WTC11 (cell line): ENCODE results near the gene RPRD1A.
"Not testable (repeated sequence)": the region's sequence is repeated elsewhere in the genome, so short reads cannot be mapped to it uniquely, and the experiment has no call there.

ENCODE experiments used
- CBFB ChIP-seq: sonication (generic); formaldehyde crosslinking; IDR thresholded peaks from 2 replicates; pipeline ENCODE4 v1.8.1; 2022; ENCODE audit warnings: mild to moderate bottlenecking, low read depth, missing genetic modification reagents
- CREB1 ChIP-seq: sonication (generic); formaldehyde crosslinking; IDR thresholded peaks from 2 replicates; pipeline ENCODE4 v1.8.0; 2023; ENCODE audit warnings: mild to moderate bottlenecking, missing genetic modification reagents
- FOXP1 ChIP-seq: sonication (generic); formaldehyde crosslinking; IDR thresholded peaks from 2 replicates; pipeline ENCODE4 v1.8.0; 2022; ENCODE audit warnings: missing genetic modification reagents, mild to moderate bottlenecking, moderate library complexity, borderline replicate concordance
- IRF2 ChIP-seq: sonication (generic); formaldehyde crosslinking; IDR thresholded peaks from 2 replicates; pipeline ENCODE4 v1.8.0; 2022; ENCODE audit warnings: low read depth, missing genetic modification reagents, borderline replicate concordance
- NR2C2 ChIP-seq: sonication (generic); formaldehyde crosslinking; IDR thresholded peaks from 2 replicates; pipeline ENCODE4 v1.8.0; 2022; ENCODE audit warnings: mild to moderate bottlenecking, missing genetic modification reagents
- SMAD4 ChIP-seq: sonication (generic); formaldehyde crosslinking; IDR thresholded peaks from 2 replicates; pipeline ENCODE4 v1.8.0; 2022; ENCODE audit warnings: mild to moderate bottlenecking, missing genetic modification reagents
- SP1 ChIP-seq: sonication (generic); formaldehyde crosslinking; conservative IDR thresholded peaks from 2 replicates; pipeline ENCODE4 v1.8.1; 2022; ENCODE audit warnings: missing genetic modification reagents
- TEAD1 ChIP-seq: sonication (generic); formaldehyde crosslinking; IDR thresholded peaks from 2 replicates; pipeline ENCODE4 v1.8.0; 2022; ENCODE audit warnings: mild to moderate bottlenecking, missing genetic modification reagents
- ZNF423 ChIP-seq: fragments of 250-450 bp; sonication (Bioruptor Pico); IDR thresholded peaks from 2 replicates; pipeline ENCODE4 v2.1.2; 2022; ENCODE audit warnings: mild to moderate bottlenecking, moderate library complexity
- TF ChIP-seq, protein P1 (sequence below): fragments of 200-600 bp; IDR thresholded peaks from 2 replicates; pipeline ENCODE4 v1.8.0; 2022; ENCODE audit warnings: antibody characterized with exemption
- TF ChIP-seq, protein P2 (sequence below): sonication (generic); formaldehyde crosslinking; conservative IDR thresholded peaks from 2 replicates; pipeline ENCODE4 v1.8.1; 2022; ENCODE audit warnings: mild to moderate bottlenecking, missing genetic modification reagents
- TF ChIP-seq, protein P3 (sequence below): sonication (generic); formaldehyde crosslinking; IDR thresholded peaks from 2 replicates; pipeline ENCODE4 v1.8.0; 2023; ENCODE audit warnings: missing genetic modification reagents
- TF ChIP-seq, protein P4 (sequence below): sonication (generic); formaldehyde crosslinking; IDR thresholded peaks from 2 replicates; pipeline ENCODE4 v1.8.0; 2022; ENCODE audit warnings: mild to moderate bottlenecking, missing genetic modification reagents

DNA sequence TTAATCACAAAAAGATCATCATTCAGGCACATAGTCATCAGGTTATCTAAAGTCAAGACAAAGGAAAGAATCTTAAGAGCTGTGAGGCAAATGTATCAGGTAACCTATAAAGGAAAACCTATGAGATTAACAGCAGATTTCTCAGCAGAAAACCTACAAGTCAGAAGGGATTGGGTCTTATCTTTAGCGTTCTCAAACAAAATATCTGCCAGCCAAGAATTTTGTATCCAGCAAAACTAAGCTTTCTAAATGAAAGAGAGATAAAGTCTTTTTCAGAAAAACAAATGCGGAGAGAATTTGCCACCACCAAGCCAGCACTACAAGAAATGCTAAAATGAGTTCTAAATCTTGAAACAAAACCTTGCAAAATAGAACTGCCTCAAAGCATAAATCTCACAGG, 13.8 kb upstream of the RPRD1A start:
- TF ChIP-seq, protein P1, sequence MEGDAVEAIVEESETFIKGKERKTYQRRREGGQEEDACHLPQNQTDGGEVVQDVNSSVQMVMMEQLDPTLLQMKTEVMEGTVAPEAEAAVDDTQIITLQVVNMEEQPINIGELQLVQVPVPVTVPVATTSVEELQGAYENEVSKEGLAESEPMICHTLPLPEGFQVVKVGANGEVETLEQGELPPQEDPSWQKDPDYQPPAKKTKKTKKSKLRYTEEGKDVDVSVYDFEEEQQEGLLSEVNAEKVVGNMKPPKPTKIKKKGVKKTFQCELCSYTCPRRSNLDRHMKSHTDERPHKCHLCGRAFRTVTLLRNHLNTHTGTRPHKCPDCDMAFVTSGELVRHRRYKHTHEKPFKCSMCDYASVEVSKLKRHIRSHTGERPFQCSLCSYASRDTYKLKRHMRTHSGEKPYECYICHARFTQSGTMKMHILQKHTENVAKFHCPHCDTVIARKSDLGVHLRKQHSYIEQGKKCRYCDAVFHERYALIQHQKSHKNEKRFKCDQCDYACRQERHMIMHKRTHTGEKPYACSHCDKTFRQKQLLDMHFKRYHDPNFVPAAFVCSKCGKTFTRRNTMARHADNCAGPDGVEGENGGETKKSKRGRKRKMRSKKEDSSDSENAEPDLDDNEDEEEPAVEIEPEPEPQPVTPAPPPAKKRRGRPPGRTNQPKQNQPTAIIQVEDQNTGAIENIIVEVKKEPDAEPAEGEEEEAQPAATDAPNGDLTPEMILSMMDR, result not testable (repeated sequence)
- TF ChIP-seq FOXP1, SMAD4, SP1, NR2C2, CREB1, TEAD1, IRF2, CBFB, ZNF423 (CRISPR knock-in tag): not testable (repeated sequence)
- TF ChIP-seq, protein P2, sequence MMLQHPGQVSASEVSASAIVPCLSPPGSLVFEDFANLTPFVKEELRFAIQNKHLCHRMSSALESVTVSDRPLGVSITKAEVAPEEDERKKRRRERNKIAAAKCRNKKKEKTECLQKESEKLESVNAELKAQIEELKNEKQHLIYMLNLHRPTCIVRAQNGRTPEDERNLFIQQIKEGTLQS, result not testable (repeated sequence)
- TF ChIP-seq, protein P3, sequence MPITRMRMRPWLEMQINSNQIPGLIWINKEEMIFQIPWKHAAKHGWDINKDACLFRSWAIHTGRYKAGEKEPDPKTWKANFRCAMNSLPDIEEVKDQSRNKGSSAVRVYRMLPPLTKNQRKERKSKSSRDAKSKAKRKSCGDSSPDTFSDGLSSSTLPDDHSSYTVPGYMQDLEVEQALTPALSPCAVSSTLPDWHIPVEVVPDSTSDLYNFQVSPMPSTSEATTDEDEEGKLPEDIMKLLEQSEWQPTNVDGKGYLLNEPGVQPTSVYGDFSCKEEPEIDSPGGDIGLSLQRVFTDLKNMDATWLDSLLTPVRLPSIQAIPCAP (CRISPR knock-in tag), result not testable (repeated sequence)
- TF ChIP-seq, protein P4, sequence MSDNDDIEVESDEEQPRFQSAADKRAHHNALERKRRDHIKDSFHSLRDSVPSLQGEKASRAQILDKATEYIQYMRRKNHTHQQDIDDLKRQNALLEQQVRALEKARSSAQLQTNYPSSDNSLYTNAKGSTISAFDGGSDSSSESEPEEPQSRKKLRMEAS (CRISPR knock-in tag), result not testable (repeated sequence)
